SK-N-SH (cell line): Measurements from ENCODE around the gene KIAA0040. TPM values are rescaled to one million over a fixed set of nuclear protein-coding genes. Genes with fewer than 3 reads are reported as not detected.

Experiments
- CTCF ChIA-PET: fragments of 300-600, 350-600 bp; formaldehyde crosslinking; extraction: SDS; loops from one replicate; lab custom pipeline; 2021; lab: Yijun Ruan, JAX
- POLR2A ChIA-PET: fragments of 350-600 bp; sonication (Branson Sonifier 250); formaldehyde crosslinking; extraction: SDS; loops from one replicate; lab custom pipeline; 2020; ENCODE audit warnings: antibody characterized with exemption, inconsistent platforms; lab: Yijun Ruan, JAX
- DNase-seq: peaks from one replicate; pipeline ENCODE4 v3.0.0; 2012
- H2AFZ ChIP-seq: fragments of 200-600 bp; sonication (generic); 2 replicates; pipeline ENCODE4 v1.8.1; 2016; ENCODE audit warnings: antibody characterized with exemption, mild to moderate bottlenecking, low read depth
- H3F3A ChIP-seq: fragments of 200-600 bp; sonication (generic); replicated peaks from 2 replicates; pipeline ENCODE3; 2016; ENCODE audit warnings: antibody characterized with exemption, mild to moderate bottlenecking; ENCODE audit not compliant: insufficient read depth
- H3K27ac ChIP-seq, 2 experiments: fragments of 200-500 bp in 1 of 2; fragments of 200-600 bp in 1 of 2; sonication (Bioruptor generic) in 1 of 2; sonication (generic), shearing (Covaris generic) in 1 of 2; 2 replicates each; pipeline versions ENCODE4 v1.5.1 to v1.6.1; 2014 to 2016; ENCODE audit warnings: low read depth in 2 of 2, inconsistent platforms in 1 of 2, low read length in 1 of 2, mild to moderate bottlenecking in 1 of 2, mixed read lengths in 1 of 2
- H3K27me3 ChIP-seq: fragments of 200-600 bp; sonication (generic), shearing (Covaris generic); 2 replicates; pipeline ENCODE4 v1.6.1; 2016; ENCODE audit warnings: mixed run types; ENCODE audit not compliant: insufficient read depth
- H3K36me3 ChIP-seq, 2 experiments: fragments of 200-500 bp in 1 of 2; fragments of 200-600 bp in 1 of 2; sonication (Bioruptor generic) in 1 of 2; sonication (generic) in 1 of 2; replicated peaks in 1 of 2; 2 replicates each; pipeline versions ENCODE3 to v1.5.1; 2014 to 2016; ENCODE audit warnings: low read length in 1 of 2, mild to moderate bottlenecking in 1 of 2; ENCODE audit not compliant: insufficient read depth in 2 of 2, control insufficient read depth in 1 of 2
- H3K4me1 ChIP-seq, 2 experiments: fragments of 200-500 bp in 1 of 2; fragments of 200-600 bp in 1 of 2; sonication (Bioruptor generic) in 1 of 2; sonication (generic), shearing (Covaris generic) in 1 of 2; 2 replicates each; pipeline versions ENCODE4 v1.5.1 to v1.6.1; 2014 to 2016; ENCODE audit warnings: low read depth in 1 of 2, low read length in 1 of 2, mixed run types in 1 of 2; ENCODE audit not compliant: insufficient read depth in 2 of 2, control insufficient read depth in 1 of 2
- H3K4me2 ChIP-seq: fragments of 200-600 bp; sonication (generic), shearing (Covaris generic); 2 replicates; pipeline ENCODE4 v1.6.1; 2017; ENCODE audit warnings: mixed run types
- H3K4me3 ChIP-seq, 2 experiments: fragments of 200-500 bp in 1 of 2; fragments of 200-600 bp in 1 of 2; sonication (Bioruptor generic) in 1 of 2; sonication (generic), shearing (Covaris generic) in 1 of 2; 2 replicates each; pipeline versions ENCODE4 v1.5.1 to v1.8.1; 2014 to 2016; ENCODE audit warnings: low read depth in 2 of 2, inconsistent platforms in 1 of 2, low read length in 1 of 2, mild to moderate bottlenecking in 1 of 2, mixed read lengths in 1 of 2, moderate library complexity in 1 of 2
- H3K79me2 ChIP-seq: fragments of 200-600 bp; sonication (generic); 2 replicates; pipeline ENCODE4 v1.8.1; 2017; ENCODE audit warnings: mild to moderate bottlenecking; ENCODE audit not compliant: insufficient read depth
- H3K9ac ChIP-seq: fragments of 200-600 bp; sonication (generic); 2 replicates; pipeline ENCODE4 v1.6.1; 2017; ENCODE audit warnings: mixed run types
- H3K9me2 ChIP-seq: fragments of 200-600 bp; sonication (generic); 2 replicates; pipeline ENCODE4 v1.6.1; 2017; ENCODE audit warnings: mixed run types
- H3K9me3 ChIP-seq: fragments of 200-600 bp; sonication (generic); 2 replicates; pipeline ENCODE4 v1.6.1; 2017; ENCODE audit warnings: mixed run types, mild to moderate bottlenecking, moderate library complexity
- H4K20me1 ChIP-seq: fragments of 200-600 bp; sonication (generic); 2 replicates; pipeline ENCODE4 v1.6.1; 2017; ENCODE audit warnings: mild to moderate bottlenecking, mixed run types; ENCODE audit not compliant: insufficient read depth
- CTCF ChIP-seq: fragments of 200-600 bp; sonication (generic); IDR thresholded peaks from 2 replicates; pipeline ENCODE4 v1.6.1; 2017; ENCODE audit warnings: antibody characterized with exemption, mild to moderate bottlenecking, moderate library complexity
- ELF1 ChIP-seq: IDR thresholded peaks from 2 replicates; pipeline ENCODE4 v1.4.0; 2012
- EZH2phosphoT487 ChIP-seq: fragments of 200-600 bp; sonication (generic); IDR thresholded peaks from 2 replicates; pipeline ENCODE4 v1.6.1; 2017; ENCODE audit warnings: low read depth, mixed run types, mild to moderate bottlenecking, antibody characterized with exemption, moderate library complexity, borderline replicate concordance
- FOXM1 ChIP-seq: IDR thresholded peaks from 2 replicates; pipeline ENCODE4 v1.4.0; 2012; ENCODE audit warnings: low read depth, mild to moderate bottlenecking
- GABPA ChIP-seq: IDR thresholded peaks from 2 replicates; pipeline ENCODE4 v1.4.0; 2012; ENCODE audit warnings: low read depth, mild to moderate bottlenecking
- GATA2 ChIP-seq: sonication (generic); formaldehyde crosslinking; IDR thresholded peaks from 2 replicates; pipeline ENCODE4 v1.5.0; 2020; ENCODE audit warnings: mild to moderate bottlenecking, missing genetic modification reagents
- IRF3 ChIP-seq: fragments of 150-350 bp; IDR thresholded peaks from 2 replicates; pipeline ENCODE4 v1.6.1; 2016; ENCODE audit warnings: mild to moderate bottlenecking, low read depth, low read length
- JUND ChIP-seq: IDR thresholded peaks from 2 replicates; pipeline ENCODE4 v1.4.0; 2012
- MEF2A ChIP-seq: IDR thresholded peaks from 2 replicates; pipeline ENCODE4 v1.4.0; 2012; ENCODE audit warnings: low read depth, borderline replicate concordance
- MXI1 ChIP-seq: IDR thresholded peaks from 2 replicates; pipeline ENCODE4 v1.6.1; 2012; ENCODE audit warnings: mild to moderate bottlenecking, low read depth, low read length, improper control_type of control experiment
- NFIC ChIP-seq: IDR thresholded peaks from 2 replicates; pipeline ENCODE4 v1.4.0; 2012; ENCODE audit warnings: borderline replicate concordance
- NRF1 ChIP-seq: IDR thresholded peaks from 2 replicates; pipeline ENCODE4 v1.6.1; 2012; ENCODE audit warnings: low read depth, mild to moderate bottlenecking, low read length
- PBX3 ChIP-seq: IDR thresholded peaks from 2 replicates; pipeline ENCODE4; 2012
- RFX5 ChIP-seq: IDR thresholded peaks from 2 replicates; pipeline ENCODE4 v1.6.1; 2012; ENCODE audit warnings: mild to moderate bottlenecking, improper control_type of control experiment, low read length
- RXRA ChIP-seq: IDR thresholded peaks from 2 replicates; pipeline ENCODE4 v1.4.0; 2012; ENCODE audit warnings: low read depth, mild to moderate bottlenecking, borderline replicate concordance
- SMC3 ChIP-seq: IDR thresholded peaks from 2 replicates; pipeline ENCODE4 v1.6.1; 2012; ENCODE audit warnings: low read depth, low read length, improper control_type of control experiment
- TAF1 ChIP-seq: IDR thresholded peaks from 2 replicates; pipeline ENCODE4 v1.6.1; 2012; ENCODE audit warnings: low read depth, mild to moderate bottlenecking, low read length, moderate library complexity, borderline replicate concordance
- YY1 ChIP-seq: IDR thresholded peaks from 2 replicates; pipeline ENCODE4 v1.4.0; 2012; ENCODE audit warnings: low read depth, mild to moderate bottlenecking
- ZBTB33 ChIP-seq: IDR thresholded peaks from 2 replicates; pipeline ENCODE4 v1.4.0; 2012; ENCODE audit warnings: low read depth, borderline replicate concordance
- WGBS: methylation state at CpG from one replicate; pipeline ENCODE4 v1.1.6; 2017; ENCODE audit warnings: low lambda C conversion rate; 5-methylcytosine and 5-hydroxymethylcytosine counted together
- polyA plus RNA-seq, 3 experiments: library from polyadenylated mRNA; depleted of rRNA; stranded (reverse); fragments of >200 nt; gene quantifications; 2 replicates each; pipeline ENCODE4 v1.2.3, GENCODE V29; 2012
- TF ChIP-seq, protein P1 (sequence below): IDR thresholded peaks from 2 replicates; pipeline ENCODE4 v1.4.0; 2012; ENCODE audit warnings: low read depth

The KIAA0040 gene
- polyA plus RNA-seq, 1 of the 3 experiments (the other 2 are of a cell fraction): 0.08 TPM

- WGBS: 29% methylated on average over 3 of the region's 3 CpGs
- Histone ChIP-seq H3K27me3 (no peaks in the 10 kb centered on the region), H3K9ac (no peak overlapping the region), H3K27ac (no peak overlapping the region), H3K4me1 (no peaks in the 10 kb centered on the region), H3K4me2 (no peak overlapping the region), H3K4me3 (no peak overlapping the region), H3K9me3 (no peaks in the 10 kb centered on the region), H3K79me2 (no peaks in the 10 kb centered on the region), H3K36me3 (no peaks in the 10 kb centered on the region), H3K9me2 (no peaks in the 10 kb centered on the region), H2AFZ (no peak overlapping the region), H4K20me1 (no peaks in the 10 kb centered on the region), H3F3A (no peaks in the 10 kb centered on the region)
- ChIA-PET CTCF (interaction anchor here (1.0 to 10.0 kb wide), 7 partner anchors 9 to 107 kb away, joined by 3 to 54 read pairs (median 20); no protein-coding TSS in a partner anchor), POLR2A (no interaction called here)
- TF ChIP-seq CTCF (no peak), IRF3 (no peak), GABPA (no peak), GATA2 (CRISPR knock-in tag) (no peak), SMC3 (no peak), EZH2phosphoT487 (no peak), ELF1 (no peak), MXI1 (no peak), MEF2A (no peak)
- no peak for DNase-seq
These were observed 56.3 kb downstream of the KIAA0040 start for GRCh38 chr1:175136246-175136645.

DNA sequence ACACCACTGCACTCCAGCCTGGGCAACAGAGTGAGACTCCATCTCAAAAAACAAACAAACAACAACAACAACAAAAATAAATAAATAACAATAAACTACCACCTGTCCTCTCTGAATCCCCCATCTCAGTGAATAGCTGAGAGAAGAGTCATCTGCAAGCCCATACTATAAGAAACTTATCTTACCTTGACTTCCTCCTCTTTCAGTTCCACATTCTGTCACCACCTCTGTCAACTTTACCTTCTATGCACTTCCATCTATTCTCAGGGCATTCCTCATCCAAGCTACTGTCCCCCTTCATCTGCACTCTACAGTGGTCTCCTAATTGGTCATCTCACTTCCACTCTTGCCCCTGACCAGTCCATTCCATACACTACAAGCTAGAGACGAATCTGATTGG, 58.1 kb downstream of the KIAA0040 start:
- ChIA-PET POLR2A (no interaction called here), CTCF (interaction anchor here (3.3 to 10.0 kb wide), 4 partner anchors 9 to 105 kb away, joined by 20 to 54 read pairs (median 23); no protein-coding TSS in a partner anchor)
- WGBS: 0% methylated on average over 1 of the region's 1 CpG
- peaks cover 0 to 10% of the 10 kb centered on the region in 2 experiments; a peak in 1 of 4 replicates for H3K4me1 ChIP-seq
- H3K9me3 ChIP-seq: no peaks in the 10 kb centered on the region
- no peaks in the 10 kb centered on the region for H3K36me3 ChIP-seq
- H3K9ac ChIP-seq: no peak overlapping the region
- no peaks in the 10 kb centered on the region for H3F3A ChIP-seq
- H3K4me2 ChIP-seq: no peak overlapping the region
- no peak for DNase-seq
- no peak for TF ChIP-seq NFIC
- TF ChIP-seq TAF1: no peak
- no peak for TF ChIP-seq PBX3
- no peak for TF ChIP-seq NRF1
- TF ChIP-seq ZBTB33: no peak
- TF ChIP-seq ELF1: no peak
- TF ChIP-seq, protein P1, sequence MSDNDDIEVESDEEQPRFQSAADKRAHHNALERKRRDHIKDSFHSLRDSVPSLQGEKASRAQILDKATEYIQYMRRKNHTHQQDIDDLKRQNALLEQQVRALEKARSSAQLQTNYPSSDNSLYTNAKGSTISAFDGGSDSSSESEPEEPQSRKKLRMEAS: no peak
- TF ChIP-seq RXRA: no peak
- no peak for TF ChIP-seq JUND
- no peak for TF ChIP-seq FOXM1
- TF ChIP-seq CTCF: no peak
- TF ChIP-seq YY1: no peak
- no peak for TF ChIP-seq RFX5
- TF ChIP-seq GATA2 (CRISPR knock-in tag): no peak
- no peaks in the 10 kb centered on the region for H3K9me2 ChIP-seq
- H2AFZ ChIP-seq: no peak overlapping the region
- no peaks in the 10 kb centered on the region for H4K20me1 ChIP-seq
- H3K27me3 ChIP-seq: no peaks in the 10 kb centered on the region
- no peak overlapping the region for H3K27ac ChIP-seq
- no peak overlapping the region for H3K4me3 ChIP-seq
- H3K79me2 ChIP-seq: no peaks in the 10 kb centered on the region
